Lung microvascular endothelial cell (primary cell): ENCODE results near the gene ANKS1B. TPM values are rescaled to one million over a fixed set of nuclear protein-coding genes. Genes with fewer than 3 reads are reported as not detected.
"Not testable (repeated sequence)": the region's sequence is repeated elsewhere in the genome, so short reads cannot be mapped to it uniquely, and the experiment has no call there.

Experiments
- DNase-seq, 2 donors: peaks; one replicate each; pipeline versions ENCODE4 v3.0.0 to v3.0.0-alpha.2; 2010; ENCODE audit warnings: low read depth in 2 of 2
- total RNA-seq: library from RNA; depleted of rRNA; stranded (reverse); fragments of >200 nt; gene quantifications from 2 replicates; pipeline ENCODE4 v1.2.1, GENCODE V29; 2014

The ANKS1B gene
- total RNA-seq, 1 donor from 2014 or later = 0.20 TPM

- DNase-seq = no peak
These were observed 601.5 kb downstream of the ANKS1B start for GRCh38 chr12:99383258-99383657.

GRCh38 chr12:99381992-99382391 is 602.7 kb downstream of the ANKS1B start:
- DNase-seq = no peak

GRCh38 chr12:99380701-99381100 is 604.0 kb downstream of the ANKS1B start:
- DNase-seq = no peak

GRCh38 chr12:99374023-99374422 is 610.7 kb downstream of the ANKS1B start:
- no peak for DNase-seq

- no peak for DNase-seq
These were observed 612.3 kb downstream of the ANKS1B start for GRCh38 chr12:99372257-99372920.

GRCh38 chr12:99370421-99371138 is 614.2 kb downstream of the ANKS1B start:
- DNase-seq = no peak

- DNase-seq = no peak
These were observed 617.6 kb downstream of the ANKS1B start for GRCh38 chr12:99367181-99367580.

GRCh38 chr12:99352269-99352668 is 632.5 kb downstream of the ANKS1B start:
- DNase-seq = no peak

- DNase-seq = no peak
These were observed 640.8 kb downstream of the ANKS1B start for GRCh38 chr12:99343960-99344359.

GRCh38 chr12:99339663-99340062 is 645.1 kb downstream of the ANKS1B start:
- DNase-seq = no peak

GRCh38 chr12:99334285-99335056 is 650.3 kb downstream of the ANKS1B start:
- DNase-seq = no peak

- DNase-seq = no peak
These were observed 651.7 kb downstream of the ANKS1B start for GRCh38 chr12:99332936-99333591.

GRCh38 chr12:99330216-99330615 is 654.5 kb downstream of the ANKS1B start:
- no peak for DNase-seq

GRCh38 chr12:99321210-99321609 is 663.5 kb downstream of the ANKS1B start:
- not testable (repeated sequence) for DNase-seq

- no peak for DNase-seq
These were observed 673.4 kb downstream of the ANKS1B start for GRCh38 chr12:99311373-99311772.

GRCh38 chr12:99309812-99310211 is 674.9 kb downstream of the ANKS1B start:
- DNase-seq = no peak

GRCh38 chr12:99302874-99303273 is 681.9 kb downstream of the ANKS1B start:
- DNase-seq = no peak

GRCh38 chr12:99287136-99287535 is 697.6 kb downstream of the ANKS1B start:
- no peak for DNase-seq

- DNase-seq = no peak
These were observed 700.6 kb downstream of the ANKS1B start for GRCh38 chr12:99284161-99284560.

- no peak for DNase-seq
These were observed 702.1 kb downstream of the ANKS1B start for GRCh38 chr12:99282624-99283023.

- no peak for DNase-seq
These were observed 702.6 kb downstream of the ANKS1B start for GRCh38 chr12:99282086-99282485.

- no peak for DNase-seq
These were observed 703.5 kb downstream of the ANKS1B start for GRCh38 chr12:99281277-99281676.
